Measurements from ENCODE around the gene ZDHHC1.

ZDHHC1 gene

GRCh38 chr16:67441907-67442306 lies 25.6 kb upstream of the ZDHHC1 start:
- no peak for TF ChIP-seq ZC3H10 (CRISPR knock-in tag; IDR thresholded peaks at IDR 0.05)
- no peak for TF ChIP-seq BACH2 (CRISPR knock-in tag; IDR thresholded peaks at IDR 0.05; ENCODE audit: borderline replicate concordance)
- no peak; the same call in 2 of the 3 replicates for ATAC-seq

GRCh38 chr16:67441271-67441753 lies 25.0 kb upstream of the ZDHHC1 start:
- TF ChIP-seq ZC3H10 (CRISPR knock-in tag; IDR thresholded peaks at IDR 0.05) (no peak), GLIS3 (CRISPR knock-in tag; IDR thresholded peaks at IDR 0.05) (no peak), CSRNP3 (CRISPR knock-in tag; IDR thresholded peaks at IDR 0.05) (no peak), BACH2 (CRISPR knock-in tag; IDR thresholded peaks at IDR 0.05; ENCODE audit: borderline replicate concordance) (no peak), OSR1 (CRISPR knock-in tag; IDR thresholded peaks at IDR 0.05) (no peak), TCF4 (CRISPR knock-in tag; IDR thresholded peaks at IDR 0.05; ENCODE audit: borderline replicate concordance) (no peak)
- ATAC-seq = no peak

- TF ChIP-seq PATZ1 (CRISPR knock-in tag; IDR thresholded peaks at IDR 0.05; ENCODE audit: borderline replicate concordance) (no peak), ZNF8 (CRISPR knock-in tag; IDR thresholded peaks at IDR 0.05) (no peak), RARB (CRISPR knock-in tag; IDR thresholded peaks at IDR 0.05) (no peak), ZFP3 (CRISPR knock-in tag; IDR thresholded peaks at IDR 0.05) (no peak), ISL1 (CRISPR knock-in tag; IDR thresholded peaks at IDR 0.05) (no peak), ZNF70 (CRISPR knock-in tag; IDR thresholded peaks at IDR 0.05) (no peak), PPARA (CRISPR knock-in tag; IDR thresholded peaks at IDR 0.05; ENCODE audit: borderline replicate concordance) (no peak), POU6F1 (CRISPR knock-in tag; IDR thresholded peaks at IDR 0.05; ENCODE audit: borderline replicate concordance, low read depth) (no peak), OSR1 (CRISPR knock-in tag; IDR thresholded peaks at IDR 0.05) (no peak), CSRNP3 (CRISPR knock-in tag; IDR thresholded peaks at IDR 0.05) (no peak), TOX (CRISPR knock-in tag; IDR thresholded peaks at IDR 0.05; ENCODE audit: borderline replicate concordance) (no peak)
- no peak for ATAC-seq
Measured at GRCh38 chr16:67438824-67439393, 22.6 kb upstream of the ZDHHC1 start.

- TF ChIP-seq CREB5 (CRISPR knock-in tag; IDR thresholded peaks at IDR 0.05; ENCODE audit: low read depth) (no peak), POU6F1 (CRISPR knock-in tag; IDR thresholded peaks at IDR 0.05; ENCODE audit: borderline replicate concordance, low read depth) (no peak), CSRNP3 (CRISPR knock-in tag; IDR thresholded peaks at IDR 0.05) (no peak)
- no peak for ATAC-seq
Measured at GRCh38 chr16:67438098-67438791, 22.0 kb upstream of the ZDHHC1 start.

Data from SK-N-SH treated with all-trans-retinoic acid at 6 μM for 48 hours (cell line).